ENCODE data around the gene MKLN1.
"Not testable (repeated sequence)": the region's sequence is repeated elsewhere in the genome, so short reads cannot be mapped to it uniquely, and the experiment has no call there.

The MKLN1 gene

GRCh38 chr7:131320603-131321002, 7.1 kb upstream of the MKLN1 start:
- DNase-seq, result no peak

GRCh38 chr7:131321656-131322055, 6.0 kb upstream of the MKLN1 start:
- no peak for DNase-seq

- DNase-seq, result no peak
Measured at GRCh38 chr7:131322061-131322460, 5.6 kb upstream of the MKLN1 start.

- DNase-seq, result no peak
Measured at GRCh38 chr7:131322861-131323260, 4.8 kb upstream of the MKLN1 start.

- peak; percentile 52 for DNase-seq
Measured at GRCh38 chr7:131325179-131325840, 2.4 kb upstream of the MKLN1 start.

- no peak for DNase-seq
Measured at GRCh38 chr7:131326576-131326975, 1.1 kb upstream of the MKLN1 start.

- peak; percentile 31 for DNase-seq
Measured at GRCh38 chr7:131327049-131327625, 539 bp upstream of the MKLN1 start.

- no peak for DNase-seq
Measured at GRCh38 chr7:131328377-131329175, 900 bp downstream of the MKLN1 start.

GRCh38 chr7:131329176-131329570, 1.5 kb downstream of the MKLN1 start:
- DNase-seq, result no peak

- no peak for DNase-seq
Measured at GRCh38 chr7:131330299-131330698, 2.6 kb downstream of the MKLN1 start.

GRCh38 chr7:131331806-131332205, 4.1 kb downstream of the MKLN1 start:
- no peak for DNase-seq

GRCh38 chr7:131332729-131333128, 5.1 kb downstream of the MKLN1 start:
- DNase-seq, result not testable (repeated sequence)

GRCh38 chr7:131335639-131336381, 8.1 kb downstream of the MKLN1 start:
- DNase-seq, result no peak

GRCh38 chr7:131336956-131337355, 9.3 kb downstream of the MKLN1 start:
- DNase-seq, result no peak

- DNase-seq, result no peak
Measured at GRCh38 chr7:131338173-131338572, 10.5 kb downstream of the MKLN1 start.

- DNase-seq, result no peak
Measured at GRCh38 chr7:131338691-131339390, 11.2 kb downstream of the MKLN1 start.

- DNase-seq, result no peak
Measured at GRCh38 chr7:131341690-131342089, 14.0 kb downstream of the MKLN1 start.

GRCh38 chr7:131342864-131343442, 15.3 kb downstream of the MKLN1 start:
- DNase-seq, result no peak

- DNase-seq, result no peak
Measured at GRCh38 chr7:131346885-131347592, 19.4 kb downstream of the MKLN1 start.

- DNase-seq, result no peak
Measured at GRCh38 chr7:131352032-131352431, 24.4 kb downstream of the MKLN1 start.

GRCh38 chr7:131354390-131354789, 26.7 kb downstream of the MKLN1 start:
- no peak for DNase-seq

Data from activated CD4-positive, alpha-beta T cell treated with anti-CD3 and anti-CD28 coated beads, Interleukin-2, amount 50 U/mL, for 16 hours (primary cell).